Lung (tissue), 16 donors: ENCODE results near the gene PLSCR1. TPM values are rescaled to one million over a fixed set of nuclear protein-coding genes. Genes with fewer than 3 reads are reported as not detected.

Experiments used
- ATAC-seq: fragments of 200-7000 bp; cut with Tn5 transposase; one replicate; pipeline ENCODE4 v1.9.1; 2020; ENCODE audit warnings: moderate number of reproducible peaks; ENCODE audit not compliant: insufficient read depth, low FRiP score
- DNase-seq, 3 donors: peaks; one replicate each; pipeline ENCODE4 v3.0.0-alpha.2; 2013 to 2017
- H3K27ac ChIP-seq, 2 donors: one replicate each; pipeline ENCODE4 v1.5.1; 2013; ENCODE audit warnings: mild to moderate bottlenecking in 2 of 2, moderate library complexity in 2 of 2, control low read depth in 1 of 2, inconsistent platforms in 1 of 2, low read depth in 1 of 2, low read length in 1 of 2
- H3K27me3 ChIP-seq, 3 donors: one replicate each; pipeline ENCODE4 v1.5.1; 2013; ENCODE audit warnings: low read length in 2 of 3; ENCODE audit not compliant: control insufficient read depth in 3 of 3, insufficient read depth in 3 of 3
- H3K36me3 ChIP-seq, 4 donors: one replicate each; pipeline ENCODE4 v1.5.1; 2013; ENCODE audit warnings: low read length in 4 of 4, mild to moderate bottlenecking in 1 of 4, moderate library complexity in 1 of 4; ENCODE audit not compliant: control insufficient read depth in 4 of 4, insufficient read depth in 4 of 4
- H3K4me1 ChIP-seq, 5 donors: one replicate each; pipeline ENCODE4 v1.5.1; 2013; ENCODE audit warnings: low read length in 5 of 5, mild to moderate bottlenecking in 2 of 5, moderate library complexity in 1 of 5; ENCODE audit not compliant: control insufficient read depth in 5 of 5, insufficient read depth in 5 of 5
- H3K4me3 ChIP-seq: one replicate; pipeline ENCODE4 v1.5.1; 2013; ENCODE audit warnings: mild to moderate bottlenecking, control low read depth, moderate library complexity
- H3K9ac ChIP-seq, 2 donors: one replicate each; pipeline ENCODE4 v1.5.1; 2013; ENCODE audit warnings: low read length in 2 of 2, control low read depth in 1 of 2; ENCODE audit not compliant: insufficient read depth in 1 of 2
- H3K9me3 ChIP-seq, 4 donors: one replicate each; pipeline ENCODE4 v1.5.1; 2013; ENCODE audit warnings: low read length in 3 of 4, mild to moderate bottlenecking in 1 of 4, moderate library complexity in 1 of 4; ENCODE audit not compliant: control insufficient read depth in 4 of 4, insufficient read depth in 3 of 4
- CTCF ChIP-seq: IDR thresholded peaks from 2 replicates; pipeline ENCODE4 v1.5.1; 2012; ENCODE audit warnings: mild to moderate bottlenecking; ENCODE audit errors: control extremely low read depth, extremely low read depth
- whole genome bisulfite sequencing, 2 donors: extraction: QIAGEN DNeasy Blood & Tissue Kit; methylation state at CpG; one replicate each; pipeline ENCODE4 v1.1.7; 2013; 5-methylcytosine and 5-hydroxymethylcytosine counted together
- long read RNA-seq, 5 donors: transcript quantifications; one replicate each; lab custom pipeline, GENCODE V29; 2026
- polyA plus RNA-seq, 2 donors: library from polyadenylated mRNA; stranded (reverse); fragments of 200-250 nt; gene quantifications; one replicate each; pipeline ENCODE4 v1.2.1, GENCODE V29; 2013
- total RNA-seq, 2 donors: library from RNA; depleted of rRNA in 1 of 2; stranded (reverse); fragments of >200 nt in 1 of 2; gene quantifications; one replicate each; pipeline ENCODE4 v1.2.1, GENCODE V29; 2014 to 2021
- donor health status: control.
- donor health status: control.
- donor health status: Bipolar disorder and iron deficiency.
- donor health status: healthy.
- donor health status: DM: yes; HTN: yes; CAD: no.

The PLSCR1 gene
- total RNA-seq (100 to 1,000 TPM in 1 of 2 donors, 10 to 100 TPM in 1; 91.9 to 125 TPM), polyA plus RNA-seq (100 to 1,000 TPM in 1 of 2 donors, 10 to 100 TPM in 1; 38.6 to 211 TPM)
- long read RNA-seq, donor 1, transcript PLSCR1-201 (9 exons, 2,233 nt): major isoform, 13 of 28 reads
- long read RNA-seq, donor 1, partial matches to known transcripts: 9 of 28 reads
- long read RNA-seq, donor 1, other reads (novel, unspliced or antisense): 0 of 28 reads
- long read RNA-seq, donor 2, partial matches to known transcripts: 10 of 14 reads
- long read RNA-seq, donor 2, other reads (novel, unspliced or antisense): 0 of 14 reads
- long read RNA-seq, donor 3, transcript PLSCR1-201 (9 exons, 2,233 nt): major isoform, 10 of 16 reads
- long read RNA-seq, donor 3, partial matches to known transcripts: 5 of 16 reads
- long read RNA-seq, donor 3, other reads (novel, unspliced or antisense): 0 of 16 reads
- long read RNA-seq, donor 4, partial matches to known transcripts: 6 of 7 reads
- long read RNA-seq, donor 4, other reads (novel, unspliced or antisense): 0 of 7 reads
- long read RNA-seq, donor 5, transcript PLSCR1-201 (9 exons, 2,233 nt): major isoform, 9 of 38 reads
- long read RNA-seq, donor 5, partial matches to known transcripts: 23 of 38 reads
- long read RNA-seq, donor 5, other reads (novel, unspliced or antisense): 0 of 38 reads

GRCh38 chr3:146544002-146544928, at the start of gene PLSCR1:
Gene PLSCR1, minus strand, starts transcription at chr3:146544607. Its CDS starts 8,055 bp downstream, at chr3:146536552.
- Histone ChIP-seq H3K4me3 (peak within 1 kb of the TSS; percentile 84), H3K27me3 (no peaks in the 10 kb centered on the region), H3K9me3 (no peaks in the 10 kb centered on the region), H3K36me3 (peaks cover 0 to 1% (median 0%) of the 10 kb centered on the region in 4 donors), H3K9ac (peak within 1 kb of the TSS; percentile 63 to 78), H3K27ac (peak within 1 kb of the TSS; percentile 94 to 99), H3K4me1 (peaks cover under 1 to 25% (median 9%) of the 10 kb centered on the region in 5 donors)
- peak; percentile 94 for ATAC-seq
- peak; percentile 95 to 98 (median 97) for DNase-seq
- TF ChIP-seq CTCF: no peak
- WGBS, 2 donors: 0 to 1% methylated on average over 51 of the region's 51 CpGs

GRCh38 chr3:146593776-146594175, 49.4 kb upstream of the PLSCR1 start:
- DNase-seq (no peak), ATAC-seq (no peak)
- Histone ChIP-seq H3K9me3 (no peaks in the 10 kb centered on the region), H3K27ac (no peak overlapping the region), H3K27me3 (no peaks in the 10 kb centered on the region), H3K36me3 (no peaks in the 10 kb centered on the region), H3K4me3 (no peak overlapping the region), H3K4me1 (no peaks in the 10 kb centered on the region), H3K9ac (no peak overlapping the region)
- WGBS, 2 donors: 70 to 83% methylated on average over 3 of the region's 3 CpGs
- TF ChIP-seq CTCF: no peak

- DNase-seq: no peak
- 61 to 80% methylated on average over 2 of the region's 2 CpGs for WGBS, 2 donors
- Histone ChIP-seq H3K4me3 (no peak overlapping the region), H3K9me3 (no peaks in the 10 kb centered on the region), H3K4me1 (no peaks in the 10 kb centered on the region), H3K27ac (no peak overlapping the region), H3K27me3 (no peaks in the 10 kb centered on the region), H3K9ac (no peak overlapping the region), H3K36me3 (no peaks in the 10 kb centered on the region)
- no peak for TF ChIP-seq CTCF
- no peak for ATAC-seq
Observed at GRCh38 chr3:146590521-146590920, 46.1 kb upstream of the PLSCR1 start.
